GM21528 (cell line): ENCODE data around the gene PRDM2.

Experiments used
- ATAC-seq: cut with Tn5 transposase; IDR thresholded peaks from one replicate; pipeline ENCODE4 v1.9.1; 2021; ENCODE audit warnings: mild to moderate bottlenecking, moderate library complexity; ENCODE audit not compliant: unreplicated experiment, low FRiP score

Gene PRDM2

GRCh38 chr1:13805431-13805830 lies 105.4 kb downstream of the PRDM2 start:
- no peak for ATAC-seq

DNA sequence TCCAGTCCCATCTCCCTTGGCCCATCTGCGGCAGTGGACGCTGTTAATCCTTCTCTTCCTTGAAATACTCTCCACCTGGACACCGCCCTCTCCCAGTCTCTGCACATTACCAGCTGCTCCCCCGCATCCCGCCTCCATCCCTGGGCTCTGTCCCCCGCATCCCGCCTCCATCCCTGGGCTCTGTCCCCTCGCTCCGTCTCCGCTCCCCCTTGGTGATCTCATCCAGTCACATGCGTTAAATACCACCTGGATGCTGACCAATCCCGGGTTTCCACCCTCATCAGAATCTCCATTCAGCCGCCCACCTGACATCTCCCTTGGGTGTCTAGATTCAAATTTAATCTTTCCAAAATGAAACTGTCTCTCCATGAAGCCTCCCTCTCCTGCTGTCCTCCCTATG lies 106.1 kb downstream of the PRDM2 start:
- no peak for ATAC-seq

DNA sequence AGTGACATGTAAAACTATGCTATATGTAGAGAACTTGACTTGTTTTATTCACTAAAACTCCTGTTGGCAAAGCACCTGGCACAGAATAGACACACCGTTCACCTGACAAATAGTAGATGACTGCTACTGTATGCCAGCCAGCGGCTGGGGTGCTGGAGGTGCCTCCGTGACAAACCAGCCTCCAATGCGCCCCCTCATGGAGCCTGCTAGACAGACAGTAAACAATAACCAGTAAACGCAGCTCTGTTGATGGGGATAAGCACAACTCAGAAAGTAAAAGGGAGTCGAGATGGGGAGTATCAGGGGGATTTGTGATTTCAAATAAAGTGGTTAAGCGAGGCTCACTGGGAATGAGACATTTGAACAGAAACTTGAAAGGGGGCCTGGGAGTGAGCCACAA lies 107.2 kb downstream of the PRDM2 start:
- ATAC-seq: no peak

DNA sequence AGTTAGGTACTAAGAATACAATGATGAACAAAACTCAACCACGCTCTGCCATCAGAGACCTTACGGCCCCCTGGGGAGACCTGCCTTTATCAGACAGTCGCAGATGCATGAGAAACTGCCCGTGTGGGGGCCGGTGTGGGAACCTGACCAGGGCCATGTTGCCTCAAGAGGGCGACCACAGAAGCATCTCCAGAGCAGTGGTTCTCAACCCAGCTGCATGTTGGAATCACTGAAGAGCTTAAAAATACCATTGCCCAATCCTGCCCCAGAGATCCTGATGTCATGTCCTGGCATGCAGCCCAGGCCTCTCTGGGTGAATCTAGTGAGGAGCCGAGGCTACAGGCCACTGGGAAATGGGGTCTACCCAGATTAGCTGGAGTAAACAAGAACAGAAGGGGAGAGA lies 108.7 kb downstream of the PRDM2 start:
- no peak for ATAC-seq

- ATAC-seq: no peak
These were observed 109.6 kb downstream of the PRDM2 start for GRCh38 chr1:13809461-13810159.

DNA sequence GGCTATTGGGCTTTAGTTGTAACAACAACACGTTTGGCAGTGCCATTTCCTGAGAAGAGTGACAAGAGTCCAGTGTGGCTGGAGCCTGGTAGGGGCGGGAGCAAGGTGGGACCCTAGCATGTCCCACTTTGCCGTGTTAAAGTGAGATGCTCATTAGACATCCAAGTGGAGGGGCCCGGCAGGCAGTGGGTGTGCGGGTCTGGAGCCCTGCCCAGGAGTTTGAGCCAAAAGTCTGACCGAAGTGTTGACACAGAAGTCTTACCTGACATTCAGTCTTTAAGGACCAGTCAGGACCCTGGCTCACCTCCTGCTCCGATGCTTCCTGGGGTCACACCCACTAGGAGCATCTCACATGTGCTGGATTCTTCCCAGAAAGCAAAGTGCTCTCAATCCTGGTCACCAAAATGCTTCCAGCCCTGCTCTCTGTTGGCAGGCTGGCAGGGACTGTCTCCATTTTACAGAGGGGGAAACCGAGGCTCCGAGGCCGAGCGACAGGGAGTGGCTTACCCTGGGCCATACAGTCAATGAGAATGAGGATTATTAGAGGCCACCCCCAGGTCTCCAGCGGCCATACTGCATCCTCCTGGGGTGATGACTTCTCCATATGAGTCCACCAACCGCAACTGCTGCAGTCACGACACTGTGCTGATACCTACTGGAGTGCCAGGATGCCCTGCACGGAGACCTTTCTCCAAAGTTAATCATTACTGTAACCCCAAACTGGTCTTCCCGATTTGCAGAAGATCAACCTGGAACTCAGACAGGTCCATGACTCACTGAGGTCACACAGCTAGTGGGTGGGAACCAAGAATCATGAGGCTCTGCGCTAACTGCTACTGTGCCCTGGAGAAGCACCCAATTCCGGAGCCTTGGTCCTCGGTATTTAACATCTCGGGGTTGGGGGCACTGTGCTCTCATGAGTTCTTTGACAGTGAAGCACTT lies 112.7 kb downstream of the PRDM2 start:
- ATAC-seq: no peak

DNA sequence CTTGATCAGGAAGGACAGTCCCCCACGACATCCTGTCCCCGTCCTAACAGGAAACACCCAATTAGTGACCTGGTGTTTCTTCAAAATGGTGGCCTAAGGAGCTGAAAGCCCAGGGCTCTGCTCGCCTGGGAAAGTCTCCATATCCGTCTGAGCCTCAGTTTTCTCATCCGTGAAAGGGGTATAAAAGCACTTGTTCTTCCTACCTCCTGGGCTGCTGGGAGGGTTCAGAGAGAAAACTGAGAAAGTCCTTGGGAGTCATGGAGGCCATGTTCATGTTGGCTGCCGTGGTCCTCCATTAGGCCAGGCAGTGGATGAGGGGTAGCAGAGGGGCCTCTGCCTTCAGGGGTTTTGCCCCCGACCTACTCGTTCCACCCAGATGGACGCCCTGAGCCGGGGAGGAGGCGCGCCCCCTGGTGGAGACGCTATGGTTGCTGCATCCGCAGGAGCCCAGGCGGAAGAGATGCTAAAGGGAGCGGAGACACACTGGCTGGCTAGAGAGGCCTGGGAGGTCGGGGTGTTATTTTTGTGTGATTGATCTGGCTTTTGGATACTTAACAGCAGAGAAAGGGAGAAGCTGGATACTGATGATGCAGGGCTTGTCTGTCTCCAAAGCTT lies 113.5 kb downstream of the PRDM2 start:
- ATAC-seq: no peak

DNA sequence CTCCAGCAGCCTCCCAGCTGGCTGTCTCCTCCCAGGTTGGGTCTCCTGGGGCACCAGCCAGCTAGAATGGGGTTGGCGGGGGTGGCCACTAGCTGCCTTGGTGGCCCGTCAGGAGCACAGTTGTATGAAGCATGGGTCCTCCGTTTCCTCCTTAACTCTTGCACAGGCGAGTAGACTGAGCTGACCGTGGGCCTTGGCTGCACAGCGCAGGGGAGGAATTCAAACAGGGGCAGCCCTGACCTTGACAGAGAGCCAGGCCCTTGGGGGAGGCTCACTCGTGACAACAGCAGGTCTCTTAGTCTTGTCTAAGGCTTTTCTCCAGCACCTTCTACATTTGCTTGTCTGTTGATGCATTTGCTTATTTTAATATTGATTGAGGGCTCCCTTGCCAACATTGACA lies 114.1 kb downstream of the PRDM2 start:
- no peak for ATAC-seq

DNA sequence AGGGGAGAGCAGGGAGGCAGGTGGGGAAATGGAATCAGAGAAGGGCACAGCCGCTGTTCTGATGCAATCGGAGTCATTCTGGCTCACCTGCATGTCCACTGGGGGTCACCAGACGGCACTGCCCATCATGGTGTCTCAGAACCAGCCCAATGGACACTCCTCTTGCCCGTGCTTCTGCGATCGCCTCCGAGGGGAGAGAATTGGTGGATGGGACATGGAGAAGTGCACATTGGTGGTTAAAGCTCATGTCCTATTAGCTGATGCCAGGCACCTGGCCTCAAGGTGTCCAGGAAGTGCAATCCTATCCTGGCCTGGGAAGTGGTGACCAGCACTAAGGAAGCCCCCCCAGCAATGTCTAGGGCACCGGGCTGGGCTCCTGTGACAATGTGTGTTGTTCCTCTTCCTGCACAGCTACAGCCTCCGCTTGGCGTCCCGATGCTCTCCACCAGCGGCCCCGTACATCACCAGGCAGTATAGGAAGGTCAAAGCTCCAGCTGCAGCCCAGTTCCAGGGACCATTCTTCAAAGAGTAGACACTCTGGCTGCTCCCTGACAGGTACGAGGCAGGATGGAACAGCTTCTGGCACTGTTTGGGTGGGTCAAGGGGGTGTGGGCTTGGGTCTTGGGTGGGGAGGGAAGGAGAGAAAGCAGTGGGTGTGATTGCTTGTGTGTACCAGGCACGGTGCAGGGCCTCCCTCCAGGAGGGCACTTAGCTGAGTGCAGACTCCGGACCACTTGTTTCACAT lies 116.2 kb downstream of the PRDM2 start:
- ATAC-seq: no peak

GRCh38 chr1:13817906-13818305 lies 117.9 kb downstream of the PRDM2 start:
- ATAC-seq: no peak

DNA sequence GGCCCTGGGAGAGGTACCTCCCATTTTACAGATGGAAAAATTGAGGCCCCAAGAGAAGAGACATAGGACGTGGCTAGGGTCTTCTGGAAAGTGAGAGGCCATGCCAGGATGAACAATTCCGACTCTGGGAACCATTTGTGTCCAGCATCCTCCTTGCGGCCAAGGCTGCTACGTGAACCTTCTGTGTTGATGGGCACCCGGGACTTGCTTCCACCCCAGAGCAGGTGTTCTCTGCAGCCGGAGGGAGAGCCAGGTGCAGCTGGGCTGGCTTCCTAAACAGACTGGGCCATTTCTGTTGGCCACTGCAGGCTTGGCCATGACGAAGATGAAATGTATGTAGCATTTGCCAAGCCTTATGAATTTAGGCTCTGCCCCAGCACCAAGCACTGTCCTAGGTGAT lies 118.9 kb downstream of the PRDM2 start:
- ATAC-seq: no peak

DNA sequence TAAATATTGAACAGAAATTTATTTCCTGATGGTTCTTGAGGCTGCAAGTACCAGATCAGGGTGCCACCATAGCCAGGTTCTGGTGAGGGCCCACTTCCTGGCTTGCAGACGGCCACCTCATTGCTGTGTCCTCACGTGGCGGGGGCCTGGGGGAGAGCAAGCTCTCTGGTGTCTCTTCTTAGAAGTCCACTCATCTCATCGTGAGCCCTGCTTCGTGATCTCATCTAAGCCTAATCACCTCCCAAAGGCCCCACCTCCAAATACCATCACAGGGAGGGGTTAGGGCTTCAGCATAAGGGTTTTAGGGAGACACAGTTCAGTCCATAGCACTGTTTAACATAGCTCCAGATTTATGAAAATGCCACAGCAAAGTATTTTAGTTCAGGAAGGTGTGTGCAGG lies 119.7 kb downstream of the PRDM2 start:
- ATAC-seq: no peak

DNA sequence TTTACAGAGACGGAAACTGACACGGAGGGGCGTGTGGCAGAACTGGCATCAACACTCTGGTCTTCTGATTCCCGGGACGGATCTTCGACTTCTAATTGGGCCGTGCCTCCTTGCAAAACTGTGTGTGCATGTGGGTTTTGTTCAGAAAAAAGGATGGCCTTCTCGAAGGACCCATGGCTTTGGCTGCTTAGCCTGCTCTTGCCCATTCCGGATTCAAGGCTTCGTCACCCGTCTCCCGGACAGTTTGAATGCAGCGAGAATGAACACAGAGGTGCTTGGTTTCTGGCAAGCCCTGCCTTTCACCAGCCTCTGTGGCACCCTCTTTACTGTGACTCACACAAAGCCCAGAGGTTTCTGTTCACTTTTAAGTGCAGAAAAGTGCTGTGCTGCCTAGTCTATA lies 120.1 kb downstream of the PRDM2 start:
- ATAC-seq: no peak

GRCh38 chr1:13820456-13820855 lies 120.5 kb downstream of the PRDM2 start:
- ATAC-seq: no peak

DNA sequence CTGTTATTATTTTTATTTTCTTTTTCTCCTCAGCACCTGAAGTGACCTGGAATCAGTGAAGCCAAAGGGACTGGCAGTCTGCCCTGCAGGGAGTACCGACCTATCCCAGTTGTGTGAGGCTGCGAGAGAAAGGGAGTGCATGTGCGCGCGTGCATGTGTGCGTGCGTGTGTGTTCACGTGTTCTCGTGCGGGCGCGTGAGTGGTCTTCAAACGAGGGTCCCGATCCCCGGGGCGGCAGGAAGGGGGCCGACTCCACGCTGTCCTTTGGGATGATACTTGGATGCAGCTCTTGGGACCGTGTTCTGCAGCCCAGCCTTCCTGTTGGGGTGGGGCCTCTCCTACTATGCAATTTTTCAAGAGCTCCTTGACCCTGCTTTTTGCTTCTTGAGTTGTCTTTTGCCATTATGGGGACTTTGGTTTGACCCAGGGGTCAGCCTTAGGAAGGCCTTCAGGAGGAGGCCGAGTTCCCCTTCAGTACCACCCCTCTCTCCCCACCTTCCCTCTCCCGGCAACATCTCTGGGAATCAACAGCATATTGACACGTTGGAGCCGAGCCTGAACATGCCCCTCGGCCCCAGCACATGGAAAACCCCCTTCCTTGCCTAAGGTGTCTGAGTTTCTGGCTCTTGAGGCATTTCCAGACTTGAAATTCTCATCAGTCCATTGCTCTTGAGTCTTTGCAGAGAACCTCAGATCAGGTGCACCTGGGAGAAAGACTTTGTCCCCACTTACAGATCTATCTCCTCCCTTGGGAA lies 123.3 kb downstream of the PRDM2 start:
- no peak for ATAC-seq

GRCh38 chr1:13823936-13824335 lies 123.9 kb downstream of the PRDM2 start:
- ATAC-seq: no peak

- no peak for ATAC-seq
These were observed 124.6 kb downstream of the PRDM2 start for GRCh38 chr1:13824626-13825025.

DNA sequence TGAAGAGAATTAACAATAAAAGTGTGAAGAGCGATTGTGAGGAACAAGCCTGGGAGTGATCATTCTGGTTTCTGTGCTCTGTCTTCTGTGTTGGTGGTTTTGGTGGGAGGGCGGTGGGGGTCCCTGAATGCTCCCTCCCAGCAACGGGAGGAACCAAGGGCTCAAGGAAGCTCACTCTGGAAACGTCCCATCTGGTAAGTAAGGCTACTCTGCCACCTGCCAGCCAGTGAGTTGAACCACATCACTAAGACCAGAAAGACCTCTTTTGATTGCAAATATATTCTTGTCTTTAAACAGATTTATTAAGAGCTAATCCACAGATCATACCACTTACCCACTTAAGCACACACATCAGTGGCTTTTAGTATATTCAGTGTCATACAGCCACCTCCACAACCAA lies 125.0 kb downstream of the PRDM2 start:
- no peak for ATAC-seq

DNA sequence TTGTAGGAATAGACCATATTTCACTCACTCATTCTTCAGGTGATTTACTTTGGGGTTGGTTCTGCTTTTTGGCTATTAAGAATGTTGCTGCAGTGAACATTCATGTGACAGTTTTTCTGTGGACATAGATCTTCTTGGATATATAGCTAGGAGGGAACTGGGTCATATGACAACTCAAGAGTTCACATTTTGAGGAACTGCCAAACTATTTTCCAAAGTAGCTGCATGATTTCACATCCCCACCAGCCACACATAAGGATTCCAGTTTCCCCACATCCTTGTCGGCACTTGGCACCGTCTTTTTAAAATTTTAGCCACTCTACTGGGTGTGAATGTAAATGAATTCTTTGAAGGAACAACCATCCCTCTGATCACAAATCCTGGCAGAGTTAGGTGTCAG lies 126.0 kb downstream of the PRDM2 start:
- ATAC-seq: no peak

- no peak for ATAC-seq
These were observed 126.6 kb downstream of the PRDM2 start for GRCh38 chr1:13826591-13826990.
